GM12878 (cell line): ENCODE results near the gene GET3. TPM values are rescaled to one million over a fixed set of nuclear protein-coding genes. Genes with fewer than 3 reads are reported as not detected.
A peak's percentile ranks its signal among the peaks of the same experiment; 100 is the strongest.

ENCODE experiments used
- CEBPB ChIP-seq, 2 experiments: fragments of 150-350 bp in 1 of 2; IDR thresholded peaks; 2 replicates each; pipeline ENCODE4 v1.6.1; 2012 to 2014; ENCODE audit warnings: low read depth in 2 of 2, low read length in 2 of 2, borderline replicate concordance in 1 of 2, inconsistent platforms in 1 of 2
- CHD2 ChIP-seq: IDR thresholded peaks from 2 replicates; pipeline ENCODE4 v1.6.1; 2011; ENCODE audit warnings: low read depth, low read length, improper control_type of control experiment, borderline replicate concordance
- CHD4 ChIP-seq: fragments of 200-600 bp; sonication (generic); IDR thresholded peaks from 2 replicates; pipeline ENCODE4 v1.6.1; 2016; ENCODE audit warnings: mild to moderate bottlenecking
- EED ChIP-seq: sonication (generic); IDR thresholded peaks from 2 replicates; pipeline ENCODE4 v1.6.1; 2016; ENCODE audit warnings: antibody characterized with exemption, low read depth
- FOXK2 ChIP-seq: fragments of 450-650 bp; IDR thresholded peaks from 2 replicates; pipeline ENCODE4 v1.6.1; 2017; ENCODE audit warnings: mild to moderate bottlenecking, moderate library complexity
- FOXM1 ChIP-seq: IDR thresholded peaks from 2 replicates; pipeline ENCODE4 v1.6.1; 2012; ENCODE audit warnings: low read depth, mild to moderate bottlenecking, inconsistent platforms, low read length, moderate library complexity
- KLF5 ChIP-seq: fragments of 450-650 bp; IDR thresholded peaks from 2 replicates; pipeline ENCODE4 v1.6.1; 2014; ENCODE audit warnings: mild to moderate bottlenecking; ENCODE audit not compliant: partially characterized antibody
- MXI1 ChIP-seq: fragments of 150-350 bp; IDR thresholded peaks from 2 replicates; pipeline ENCODE4 v1.6.1; 2011; ENCODE audit warnings: low read depth, mild to moderate bottlenecking, inconsistent platforms, low read length, improper control_type of control experiment
- POLR2A ChIP-seq: IDR thresholded peaks from 2 replicates; pipeline ENCODE4 v1.6.1; 2011; ENCODE audit warnings: low read depth, mild to moderate bottlenecking, low read length
- RELA ChIP-seq: fragments of 450-650 bp; IDR thresholded peaks from 2 replicates; pipeline ENCODE4 v1.8.0; 2014; ENCODE audit warnings: borderline replicate concordance; ENCODE audit not compliant: partially characterized antibody
- TAF1 ChIP-seq: IDR thresholded peaks from 2 replicates; pipeline ENCODE4 v1.6.1; 2011; ENCODE audit warnings: mild to moderate bottlenecking, low read depth, low read length, borderline replicate concordance
- TCF12 ChIP-seq: IDR thresholded peaks from 2 replicates; pipeline ENCODE4 v1.6.1; 2011; ENCODE audit warnings: low read depth, mild to moderate bottlenecking, low read length
- TCF7 ChIP-seq: IDR thresholded peaks from 2 replicates; pipeline ENCODE4 v1.6.1; 2014; ENCODE audit warnings: antibody characterized with exemption, borderline replicate concordance
- polyA plus RNA-seq, 11 experiments: library from polyadenylated mRNA; depleted of rRNA in 4 of 11; unstranded in 6 of 11; stranded (reverse) in 5 of 11; fragments of >200 nt; fragmentation: Nextera tagmentation in 4 of 11; fragmentation: Illumina TruSeq in 1 of 11; extraction: Ambion mirVana in 4 of 11; extraction: Trizol in 1 of 11; gene quantifications; 1 replicate in 1 of 11; 2 replicates in 10 of 11; pipeline versions ENCODE4 v1.2.1 to v1.2.3, GENCODE V29; 2011 to 2016; ENCODE audit warnings: inconsistent platforms in 2 of 11, missing spikeins in 2 of 11, low read depth in 1 of 11
- total RNA-seq, 4 experiments: library from RNA; depleted of rRNA in 3 of 4; stranded (reverse); fragments of >200 nt in 3 of 4; fragmentation: Illumina TruSeq in 1 of 4; extraction: Trizol in 1 of 4; gene quantifications; 2 replicates each; pipeline versions ENCODE4 v1.2.1 to v1.2.3, GENCODE V29; 2013 to 2021
- TF ChIP-seq, protein P1 (sequence below): fragments of 450-650 bp; IDR thresholded peaks from 2 replicates; pipeline ENCODE4 v1.6.1; 2017; ENCODE audit warnings: mild to moderate bottlenecking, moderate library complexity
- TF ChIP-seq, protein P2 (sequence below): IDR thresholded peaks from 2 replicates; pipeline ENCODE4 v1.6.1; 2012; ENCODE audit warnings: low read depth, low read length, improper control_type of control experiment
- TF ChIP-seq, protein P3 (sequence below): fragments of 450-650 bp; IDR thresholded peaks from 2 replicates; pipeline ENCODE4 v1.6.1; 2016; ENCODE audit warnings: mild to moderate bottlenecking, moderate library complexity, borderline replicate concordance

The GET3 gene
- total and polyA plus RNA-seq, 10 of the 15 experiments (the other 5 are each of a cell fraction or from before 2014, with no cell fraction given): 14.5 to 144 (median 97.2) TPM

DNA sequence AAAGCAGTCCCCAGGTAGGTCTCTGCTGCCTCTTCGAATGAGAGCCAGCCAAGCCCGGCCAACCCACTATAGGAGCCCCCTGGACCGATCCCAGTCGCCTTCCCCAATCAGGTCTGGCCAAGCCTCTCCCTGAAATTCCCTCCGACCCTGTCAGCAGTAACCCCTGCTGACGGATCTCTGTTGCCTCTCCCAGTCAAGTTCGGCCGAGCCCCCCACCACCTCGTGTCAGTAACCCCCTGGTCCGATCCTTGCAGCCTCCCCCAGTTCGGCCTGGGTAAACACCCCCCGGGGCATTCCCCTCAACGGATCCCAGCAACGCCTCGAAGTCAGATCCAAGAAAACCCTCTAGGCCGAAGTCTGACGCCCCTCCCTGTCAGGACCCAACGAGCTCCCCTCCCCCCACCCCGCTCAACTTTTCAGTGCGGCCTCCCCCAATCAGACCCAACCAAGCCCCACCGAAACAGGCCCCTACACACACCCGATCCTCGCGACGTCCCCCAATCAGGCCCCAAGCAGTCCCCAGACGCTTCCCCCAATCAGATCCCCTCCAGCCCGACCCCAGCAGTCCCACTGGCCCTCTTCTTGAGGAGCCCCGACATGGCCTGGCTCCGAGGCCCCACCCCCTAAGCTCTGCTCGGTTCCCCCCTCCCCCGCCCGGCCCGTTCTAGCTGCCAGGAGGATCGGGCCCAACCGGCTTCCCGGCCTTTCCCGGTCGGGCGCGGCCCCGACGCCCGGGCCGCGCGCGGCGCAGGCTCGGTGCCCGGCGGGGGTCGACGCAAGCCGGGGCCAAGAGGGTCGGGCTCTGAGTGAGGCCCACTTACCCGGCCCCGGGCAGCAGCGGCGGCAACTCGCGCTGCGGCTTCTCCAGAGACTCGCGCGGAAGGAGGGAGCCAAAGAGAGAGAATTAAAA lies 15.4 kb upstream of the GET3 start (continued):
- peak; percentile 55; the same call in 1 of the 2 replicates for TF ChIP-seq POLR2A
- no peak for TF ChIP-seq CHD4
- no peak for TF ChIP-seq RELA
- TF ChIP-seq, protein P1, sequence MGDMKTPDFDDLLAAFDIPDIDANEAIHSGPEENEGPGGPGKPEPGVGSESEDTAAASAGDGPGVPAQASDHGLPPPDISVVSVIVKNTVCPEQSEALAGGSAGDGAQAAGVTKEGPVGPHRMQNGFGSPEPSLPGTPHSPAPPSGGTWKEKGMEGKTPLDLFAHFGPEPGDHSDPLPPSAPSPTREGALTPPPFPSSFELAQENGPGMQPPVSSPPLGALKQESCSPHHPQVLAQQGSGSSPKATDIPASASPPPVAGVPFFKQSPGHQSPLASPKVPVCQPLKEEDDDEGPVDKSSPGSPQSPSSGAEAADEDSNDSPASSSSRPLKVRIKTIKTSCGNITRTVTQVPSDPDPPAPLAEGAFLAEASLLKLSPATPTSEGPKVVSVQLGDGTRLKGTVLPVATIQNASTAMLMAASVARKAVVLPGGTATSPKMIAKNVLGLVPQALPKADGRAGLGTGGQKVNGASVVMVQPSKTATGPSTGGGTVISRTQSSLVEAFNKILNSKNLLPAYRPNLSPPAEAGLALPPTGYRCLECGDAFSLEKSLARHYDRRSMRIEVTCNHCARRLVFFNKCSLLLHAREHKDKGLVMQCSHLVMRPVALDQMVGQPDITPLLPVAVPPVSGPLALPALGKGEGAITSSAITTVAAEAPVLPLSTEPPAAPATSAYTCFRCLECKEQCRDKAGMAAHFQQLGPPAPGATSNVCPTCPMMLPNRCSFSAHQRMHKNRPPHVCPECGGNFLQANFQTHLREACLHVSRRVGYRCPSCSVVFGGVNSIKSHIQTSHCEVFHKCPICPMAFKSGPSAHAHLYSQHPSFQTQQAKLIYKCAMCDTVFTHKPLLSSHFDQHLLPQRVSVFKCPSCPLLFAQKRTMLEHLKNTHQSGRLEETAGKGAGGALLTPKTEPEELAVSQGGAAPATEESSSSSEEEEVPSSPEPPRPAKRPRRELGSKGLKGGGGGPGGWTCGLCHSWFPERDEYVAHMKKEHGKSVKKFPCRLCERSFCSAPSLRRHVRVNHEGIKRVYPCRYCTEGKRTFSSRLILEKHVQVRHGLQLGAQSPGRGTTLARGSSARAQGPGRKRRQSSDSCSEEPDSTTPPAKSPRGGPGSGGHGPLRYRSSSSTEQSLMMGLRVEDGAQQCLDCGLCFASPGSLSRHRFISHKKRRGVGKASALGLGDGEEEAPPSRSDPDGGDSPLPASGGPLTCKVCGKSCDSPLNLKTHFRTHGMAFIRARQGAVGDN: 0 out of 2 replicates have a peak, but pooled peaks have one; percentile 2
- TF ChIP-seq MXI1: no peak
- no peak for TF ChIP-seq KLF5
- no peak for TF ChIP-seq TCF12
- no peak for TF ChIP-seq FOXK2
- TF ChIP-seq, protein P2, sequence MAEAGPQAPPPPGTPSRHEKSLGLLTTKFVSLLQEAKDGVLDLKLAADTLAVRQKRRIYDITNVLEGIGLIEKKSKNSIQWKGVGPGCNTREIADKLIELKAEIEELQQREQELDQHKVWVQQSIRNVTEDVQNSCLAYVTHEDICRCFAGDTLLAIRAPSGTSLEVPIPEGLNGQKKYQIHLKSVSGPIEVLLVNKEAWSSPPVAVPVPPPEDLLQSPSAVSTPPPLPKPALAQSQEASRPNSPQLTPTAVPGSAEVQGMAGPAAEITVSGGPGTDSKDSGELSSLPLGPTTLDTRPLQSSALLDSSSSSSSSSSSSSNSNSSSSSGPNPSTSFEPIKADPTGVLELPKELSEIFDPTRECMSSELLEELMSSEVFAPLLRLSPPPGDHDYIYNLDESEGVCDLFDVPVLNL: no peak
- TF ChIP-seq FOXM1: no peak
- TF ChIP-seq, protein P3, sequence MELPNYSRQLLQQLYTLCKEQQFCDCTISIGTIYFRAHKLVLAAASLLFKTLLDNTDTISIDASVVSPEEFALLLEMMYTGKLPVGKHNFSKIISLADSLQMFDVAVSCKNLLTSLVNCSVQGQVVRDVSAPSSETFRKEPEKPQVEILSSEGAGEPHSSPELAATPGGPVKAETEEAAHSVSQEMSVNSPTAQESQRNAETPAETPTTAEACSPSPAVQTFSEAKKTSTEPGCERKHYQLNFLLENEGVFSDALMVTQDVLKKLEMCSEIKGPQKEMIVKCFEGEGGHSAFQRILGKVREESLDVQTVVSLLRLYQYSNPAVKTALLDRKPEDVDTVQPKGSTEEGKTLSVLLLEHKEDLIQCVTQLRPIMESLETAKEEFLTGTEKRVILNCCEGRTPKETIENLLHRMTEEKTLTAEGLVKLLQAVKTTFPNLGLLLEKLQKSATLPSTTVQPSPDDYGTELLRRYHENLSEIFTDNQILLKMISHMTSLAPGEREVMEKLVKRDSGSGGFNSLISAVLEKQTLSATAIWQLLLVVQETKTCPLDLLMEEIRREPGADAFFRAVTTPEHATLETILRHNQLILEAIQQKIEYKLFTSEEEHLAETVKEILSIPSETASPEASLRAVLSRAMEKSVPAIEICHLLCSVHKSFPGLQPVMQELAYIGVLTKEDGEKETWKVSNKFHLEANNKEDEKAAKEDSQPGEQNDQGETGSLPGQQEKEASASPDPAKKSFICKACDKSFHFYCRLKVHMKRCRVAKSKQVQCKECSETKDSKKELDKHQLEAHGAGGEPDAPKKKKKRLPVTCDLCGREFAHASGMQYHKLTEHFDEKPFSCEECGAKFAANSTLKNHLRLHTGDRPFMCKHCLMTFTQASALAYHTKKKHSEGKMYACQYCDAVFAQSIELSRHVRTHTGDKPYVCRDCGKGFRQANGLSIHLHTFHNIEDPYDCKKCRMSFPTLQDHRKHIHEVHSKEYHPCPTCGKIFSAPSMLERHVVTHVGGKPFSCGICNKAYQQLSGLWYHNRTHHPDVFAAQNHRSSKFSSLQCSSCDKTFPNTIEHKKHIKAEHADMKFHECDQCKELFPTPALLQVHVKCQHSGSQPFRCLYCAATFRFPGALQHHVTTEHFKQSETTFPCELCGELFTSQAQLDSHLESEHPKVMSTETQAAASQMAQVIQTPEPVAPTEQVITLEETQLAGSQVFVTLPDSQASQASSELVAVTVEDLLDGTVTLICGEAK: no peak
- TF ChIP-seq TAF1: peak; percentile 35; the same call in 1 of the 2 replicates
- no peak for TF ChIP-seq CEBPB (IDR thresholded peaks at IDR 0.05; ENCODE audit: borderline replicate concordance in 1 of 2, low read depth in 2 of 2, low read length in 2 of 2)
- no peak for TF ChIP-seq EED
- no peak for TF ChIP-seq TCF7
- peak; percentile 55; the same call in 1 of the 2 replicates for TF ChIP-seq CHD2
